A673 (cell line): Measurements from ENCODE around the gene DMKN. TPM values are rescaled to one million over a fixed set of nuclear protein-coding genes. Genes with fewer than 3 reads are reported as not detected.

ENCODE experiments used
- BruUV-seq: library from RNA; stranded (reverse); fragments of 400-500 nt; replicated peaks from 2 replicates; lab custom pipeline; 2021; lab: Mats Ljungman, UMichigan
- CTCF ChIA-PET: fragments of 300-600 bp; sonication (Branson Sonifier 250); formaldehyde crosslinking; loops from one replicate; lab custom pipeline; 2022; ENCODE audit warnings: antibody characterized with exemption; lab: Charles Lee
- POLR2A ChIA-PET: fragments of 300-600 bp; sonication (Branson Sonifier 250); formaldehyde crosslinking; loops from one replicate; lab custom pipeline; 2022; ENCODE audit warnings: antibody characterized with exemption; ENCODE audit not compliant: low non-redundant PET; lab: Charles Lee
- DNase-seq: peaks from one replicate; pipeline ENCODE4 v3.0.0-alpha.2; 2015; ENCODE audit warnings: low spot score
- H3K27ac ChIP-seq: fragments of 200-600 bp; sonication (generic); 2 replicates; pipeline ENCODE4 v1.5.1; 2016; ENCODE audit warnings: mixed run types, low read depth, mild to moderate bottlenecking, mixed read lengths, antibody characterized with exemption, low read length; ENCODE audit not compliant: poor library complexity, severe bottlenecking
- H3K27me3 ChIP-seq: fragments of 200-600 bp; sonication (generic); replicated peaks from 2 replicates; pipeline ENCODE4 v1.6.1; 2017; ENCODE audit warnings: mixed run types, low read depth, mild to moderate bottlenecking, mixed read lengths, antibody characterized with exemption, low read length; ENCODE audit not compliant: insufficient read depth, poor library complexity
- H3K36me3 ChIP-seq: fragments of 200-600 bp; sonication (generic); 2 replicates; pipeline ENCODE4 v1.6.1; 2016; ENCODE audit warnings: mixed run types, mild to moderate bottlenecking, mixed read lengths, antibody characterized with exemption, low read length; ENCODE audit not compliant: insufficient read depth, poor library complexity, severe bottlenecking
- H3K4me1 ChIP-seq: fragments of 200-600 bp; sonication (generic); 2 replicates; pipeline ENCODE4 v1.6.1; 2017; ENCODE audit warnings: mixed run types, mild to moderate bottlenecking, mixed read lengths, antibody characterized with exemption, low read length; ENCODE audit not compliant: insufficient read depth, poor library complexity, severe bottlenecking
- H3K4me3 ChIP-seq: fragments of 200-600 bp; sonication (generic); 2 replicates; pipeline ENCODE4 v1.5.1; 2016; ENCODE audit warnings: low read depth, mixed run types, mild to moderate bottlenecking, mixed read lengths, low read length; ENCODE audit not compliant: poor library complexity, severe bottlenecking
- H3K9me3 ChIP-seq: fragments of 200-600 bp; sonication (generic); 2 replicates; pipeline ENCODE4 v1.6.1; 2016; ENCODE audit warnings: mixed run types, low read depth, mild to moderate bottlenecking, mixed read lengths, antibody characterized with exemption, low read length; ENCODE audit not compliant: poor library complexity, severe bottlenecking
- CTCF ChIP-seq: fragments of 300-800, 200-600 bp; sonication (generic); conservative IDR thresholded peaks from 2 replicates; pipeline ENCODE4 v1.5.1; 2017; ENCODE audit warnings: low read depth, mild to moderate bottlenecking, antibody characterized with exemption, low read length, moderate library complexity, mixed read lengths
- EZH2 ChIP-seq: fragments of 200-600 bp; sonication (generic); IDR thresholded peaks from 2 replicates; pipeline ENCODE4 v1.6.1; 2017; ENCODE audit warnings: borderline replicate concordance, low read depth, mild to moderate bottlenecking, mixed read lengths, antibody characterized with exemption, low read length; ENCODE audit not compliant: poor library complexity, severe bottlenecking
- intact Hi-C: fragments of 100-400 bp; cut with micrococcal nuclease; formaldehyde crosslinking; loops from one replicate; pipeline ENCODE4 v1.10.0; 2022; ENCODE audit not compliant: unreplicated experiment
- total RNA-seq: library from RNA; stranded (reverse); gene quantifications from 2 replicates; pipeline ENCODE4 v1.2.3, GENCODE V29; 2021

Gene DMKN
- total RNA-seq, 1 experiment from 2014 or later = not detected

- no peaks in the 10 kb centered on the region for H3K27me3 ChIP-seq
- H3K36me3 ChIP-seq = no peaks in the 10 kb centered on the region
- no TSS peak for BruUV-seq
- intact Hi-C loops = no loop called here
- no peak overlapping the region for H3K27ac ChIP-seq
- no peaks in the 10 kb centered on the region for H3K4me1 ChIP-seq
- ChIA-PET CTCF (no interaction called here), POLR2A (no interaction called here)
- no peaks in the 10 kb centered on the region for H3K9me3 ChIP-seq
- no peak overlapping the region for H3K4me3 ChIP-seq
- no peak for TF ChIP-seq EZH2
- no peak for TF ChIP-seq CTCF
- no peak for DNase-seq
These were observed 52.4 kb downstream of the DMKN start for GRCh38 chr19:35461060-35461459.

GRCh38 chr19:35460608-35461007, 52.8 kb downstream of the DMKN start:
- Histone ChIP-seq H3K4me1 (no peaks in the 10 kb centered on the region), H3K9me3 (no peaks in the 10 kb centered on the region), H3K27me3 (no peaks in the 10 kb centered on the region), H3K36me3 (no peaks in the 10 kb centered on the region), H3K4me3 (no peak overlapping the region), H3K27ac (no peak overlapping the region)
- no peak for DNase-seq
- ChIA-PET CTCF (interaction anchor here (0.7 kb wide), 1 partner anchor 391 kb away, joined by 5 read pairs; no protein-coding TSS in a partner anchor), POLR2A (no interaction called here)
- intact Hi-C loops = no loop called here
- BruUV-seq = no TSS peak
- TF ChIP-seq CTCF = no peak
- TF ChIP-seq EZH2 = no peak

DNA sequence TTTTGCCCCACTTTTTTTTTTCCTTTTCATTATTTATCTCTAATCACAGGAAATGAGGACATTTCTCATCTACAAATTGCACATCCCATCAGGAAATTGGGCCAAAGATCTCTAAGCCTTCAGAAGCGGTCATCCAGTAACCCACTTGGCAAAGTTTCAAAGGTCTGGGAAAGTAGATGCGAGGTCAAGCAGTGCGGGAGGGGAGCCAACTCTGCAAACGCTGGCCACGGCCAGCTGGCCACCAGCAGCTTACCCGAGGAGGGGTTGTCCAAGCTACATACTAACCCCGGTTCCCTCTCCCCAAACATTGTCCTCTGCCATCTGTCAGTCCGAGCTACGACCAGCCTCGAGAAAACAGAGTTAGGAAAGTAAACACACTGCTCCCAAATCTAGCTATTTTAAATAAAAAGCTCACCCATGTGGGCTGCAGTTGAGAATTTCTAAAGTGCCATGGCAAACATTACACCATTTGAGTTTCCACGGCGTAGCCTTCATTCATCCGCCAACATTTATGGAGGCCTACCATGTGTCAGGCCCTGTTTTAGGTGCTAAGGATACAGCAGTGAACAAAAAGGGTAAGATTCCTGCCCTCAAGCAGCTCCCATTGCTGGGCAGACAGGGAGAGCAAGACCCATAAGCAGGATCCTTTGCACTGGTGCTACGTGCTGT, 53.9 kb downstream of the DMKN start:
- TF ChIP-seq EZH2 = no peak
- TF ChIP-seq CTCF = no peak
- intact Hi-C loops = no loop called here
- POLR2A ChIA-PET = no interaction called here

More for the DNA sequence above, 53.9 kb downstream of the DMKN start:
- Histone ChIP-seq H3K4me3 (no peak overlapping the region), H3K36me3 (no peaks in the 10 kb centered on the region), H3K4me1 (no peaks in the 10 kb centered on the region), H3K27ac (no peak overlapping the region), H3K9me3 (no peaks in the 10 kb centered on the region), H3K27me3 (no peaks in the 10 kb centered on the region)
- no peak for DNase-seq
- CTCF ChIA-PET = no interaction called here
- BruUV-seq = no TSS peak
